ENCODE measurements around the gene ARNT2.

The ARNT2 gene

DNA sequence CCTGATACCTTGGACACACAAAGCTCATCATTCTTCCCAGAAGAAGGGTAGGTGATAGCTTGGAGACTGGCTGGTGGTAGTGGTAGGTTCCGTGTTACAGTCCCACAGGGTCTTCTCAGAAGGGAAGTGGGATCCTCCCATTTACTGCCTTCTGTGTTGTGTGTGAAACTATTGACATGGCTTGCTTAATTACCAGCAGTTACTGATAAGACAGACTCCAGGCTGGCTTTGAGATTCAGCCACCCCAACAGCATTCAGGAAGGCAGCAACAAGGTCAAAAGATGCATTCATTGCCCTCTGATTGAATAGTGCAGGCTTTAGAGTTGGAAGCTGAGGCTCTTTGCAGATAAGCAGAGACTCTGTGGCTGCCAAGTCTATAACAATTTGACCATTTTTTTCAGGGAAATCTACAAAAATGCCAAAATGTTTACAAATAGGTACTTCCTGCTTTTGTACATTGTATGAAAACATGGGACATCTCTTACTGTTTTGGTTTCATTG is 7.7 kb downstream of the ARNT2 start:
- DNase-seq (ENCODE audit: low read depth in 3 of 3), result no peak

DNA sequence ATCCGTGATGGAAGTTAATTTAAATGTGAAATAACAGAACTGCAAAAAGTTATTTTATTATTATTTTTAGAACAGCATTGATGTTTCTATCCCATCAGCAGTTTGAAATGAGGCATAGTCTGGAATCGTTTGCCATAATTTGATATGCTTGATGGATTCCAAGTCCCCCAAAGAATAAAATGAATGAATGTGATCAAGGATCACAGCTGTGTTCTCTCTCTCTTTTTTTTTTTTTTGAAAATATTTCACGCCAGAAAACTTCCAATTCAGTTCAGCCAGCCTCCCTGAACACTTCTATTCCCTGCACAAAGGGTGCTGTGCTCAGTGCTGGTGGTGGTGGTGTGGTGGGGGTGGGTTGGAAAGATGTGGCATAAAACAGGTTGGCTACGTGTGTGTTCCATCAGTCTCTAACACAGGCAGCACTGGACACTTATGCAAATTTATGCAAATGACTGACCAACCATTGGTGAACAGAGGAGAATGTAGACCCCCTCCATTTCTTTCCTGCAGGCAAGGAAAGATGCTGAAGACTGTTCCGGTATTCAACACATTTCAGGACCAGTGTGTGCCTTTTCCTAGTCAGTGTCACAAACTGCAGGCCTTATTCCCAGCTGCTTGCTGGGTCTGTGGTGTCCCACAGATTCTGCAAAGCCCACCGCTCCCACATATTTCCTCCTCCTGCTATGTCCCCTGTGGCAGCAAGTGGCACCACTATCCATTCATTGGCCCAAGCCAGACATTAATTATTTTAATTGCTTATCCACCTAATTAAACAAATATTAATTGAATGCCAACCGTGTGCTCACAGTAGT is 10.6 kb downstream of the ARNT2 start:
- no peak for DNase-seq (ENCODE audit: low read depth in 3 of 3)

DNA sequence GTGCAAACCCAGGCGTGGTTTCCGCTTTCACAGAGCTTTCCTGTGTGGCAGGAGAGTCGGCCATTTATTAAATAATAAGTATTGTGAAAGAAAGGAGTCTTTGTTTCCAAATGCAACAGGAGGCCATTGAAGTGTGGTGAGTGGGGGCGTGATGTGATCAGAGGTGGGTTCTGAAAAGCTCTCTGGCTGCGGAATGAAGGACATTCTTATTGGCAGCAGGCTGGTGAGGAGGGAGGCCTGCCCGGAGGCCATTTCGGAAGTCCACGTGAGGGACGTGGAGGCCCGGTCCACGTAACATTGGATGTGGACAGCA is 11.1 kb downstream of the ARNT2 start:
- no peak for DNase-seq (ENCODE audit: low read depth in 3 of 3)

DNA sequence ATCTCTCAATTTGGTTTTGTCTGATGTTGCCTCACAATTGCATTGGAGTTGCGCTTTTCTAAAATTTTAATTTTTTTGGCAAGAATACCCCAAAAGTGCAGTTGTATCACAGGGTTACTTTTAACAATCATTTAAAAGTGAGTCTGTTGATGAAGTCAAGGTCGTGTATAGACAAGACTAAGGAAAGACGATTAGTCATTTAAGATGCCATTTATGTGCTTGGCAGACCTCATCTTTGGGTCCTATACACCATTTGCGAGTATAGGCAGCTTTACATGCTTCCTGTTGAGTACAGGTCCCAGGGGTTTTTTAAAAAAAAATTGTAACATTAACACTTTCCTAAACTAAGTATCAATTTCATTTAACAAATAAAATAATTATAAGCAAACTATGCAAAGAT is 12.5 kb downstream of the ARNT2 start:
- no peak for DNase-seq (ENCODE audit: low read depth in 3 of 3)

DNA sequence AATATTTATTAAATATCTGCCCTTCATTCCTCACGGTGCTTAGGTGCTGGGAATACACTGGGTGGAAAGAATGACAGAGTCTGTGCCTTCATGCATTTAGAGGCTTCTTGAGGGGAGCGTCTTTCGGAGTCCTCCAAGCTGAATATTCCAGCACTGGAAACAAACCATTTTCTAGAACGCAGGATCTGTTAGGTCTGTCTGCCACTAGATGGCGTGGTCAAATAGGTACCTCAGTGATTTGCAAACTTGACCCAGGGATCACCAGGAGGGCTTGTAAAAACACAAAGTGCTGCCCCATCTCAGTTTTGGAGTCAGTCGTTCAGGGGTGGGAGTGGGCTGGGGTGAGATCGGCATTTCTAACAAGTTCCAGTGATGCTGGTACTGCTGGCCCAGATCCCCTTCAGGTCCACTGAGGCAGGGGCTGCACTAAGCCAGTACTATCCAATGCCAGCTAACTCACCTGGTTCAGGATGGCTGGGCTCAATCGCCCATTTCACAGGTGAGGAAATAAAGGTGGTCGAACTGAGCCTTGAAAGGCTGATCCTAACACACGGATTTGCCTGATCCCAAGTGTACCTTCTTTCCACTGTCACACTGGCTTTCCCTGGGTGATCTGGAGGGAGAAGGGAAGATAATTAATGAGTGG is 14.8 kb downstream of the ARNT2 start:
- no peak for DNase-seq (ENCODE audit: low read depth in 3 of 3)

GRCh38 chr15:80419546-80419945 is 15.4 kb downstream of the ARNT2 start:
- DNase-seq (ENCODE audit: low read depth in 3 of 3), result no peak

- DNase-seq (ENCODE audit: low read depth in 3 of 3), result no peak
Observed at GRCh38 chr15:80420658-80421057, 16.5 kb downstream of the ARNT2 start.

- DNase-seq (ENCODE audit: low read depth in 3 of 3), result no peak
Observed at GRCh38 chr15:80423215-80423614, 19.0 kb downstream of the ARNT2 start.

- DNase-seq (ENCODE audit: low read depth in 3 of 3), result no peak
Observed at GRCh38 chr15:80424381-80424780, 20.2 kb downstream of the ARNT2 start.

DNA sequence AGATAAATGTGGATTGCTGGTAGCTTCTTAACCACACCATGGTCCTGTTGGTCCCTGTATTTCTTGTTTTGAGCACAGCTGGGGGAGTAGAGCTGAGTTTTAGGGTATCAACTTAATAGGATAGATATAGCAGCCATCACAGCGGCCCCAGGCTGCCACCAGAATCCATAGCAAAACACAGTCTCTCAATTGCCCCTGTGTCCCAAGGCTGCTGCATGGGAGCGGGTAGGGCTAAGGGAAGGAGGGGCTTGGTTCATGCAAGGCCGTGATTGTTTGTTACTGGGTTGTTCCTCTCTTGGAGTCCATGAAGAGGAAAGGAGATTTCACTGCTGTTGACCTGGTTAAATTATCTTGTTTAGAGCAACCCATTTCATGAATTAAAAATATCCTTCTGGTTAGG is 22.1 kb downstream of the ARNT2 start:
- DNase-seq (ENCODE audit: low read depth in 3 of 3), result no peak

- DNase-seq (ENCODE audit: low read depth in 3 of 3), result no peak
Observed at GRCh38 chr15:80429964-80430363, 25.8 kb downstream of the ARNT2 start.

DNA sequence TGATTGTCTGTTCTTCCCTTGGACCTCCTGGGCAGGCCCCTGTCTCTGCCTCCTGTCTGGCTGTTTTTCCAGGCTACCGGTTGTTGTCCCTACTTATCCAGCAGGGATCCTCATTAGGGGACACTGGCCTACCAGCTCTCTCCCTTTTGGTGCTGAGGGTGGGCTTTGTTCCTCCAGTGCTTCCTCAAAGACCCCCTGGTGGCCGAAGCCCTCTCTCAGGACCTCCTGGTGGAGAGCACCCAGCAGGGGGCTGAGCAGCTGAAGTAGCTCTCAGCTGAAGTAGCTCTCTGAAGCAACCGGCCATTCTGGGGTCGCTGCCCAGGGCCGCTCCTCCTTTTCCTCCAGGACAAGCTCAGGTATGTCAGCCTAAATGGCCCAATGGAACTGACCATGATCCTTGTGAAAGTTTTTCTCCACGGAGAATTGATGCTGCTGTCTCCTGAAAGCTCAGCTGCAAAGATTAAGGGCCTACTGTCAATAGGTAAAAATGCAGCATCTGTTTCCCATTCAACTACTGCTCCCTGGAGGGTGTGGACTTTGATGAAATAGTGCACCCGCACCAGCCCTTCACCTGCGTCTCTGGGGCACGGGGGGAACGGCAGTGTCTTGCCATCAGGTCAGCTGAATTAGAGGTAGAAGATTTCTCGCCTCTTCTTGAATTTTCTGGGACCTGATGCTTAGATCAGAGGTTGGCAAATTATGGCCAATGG is 27.6 kb downstream of the ARNT2 start:
- DNase-seq (ENCODE audit: low read depth in 3 of 3), result no peak

GRCh38 chr15:80432345-80432702 is 28.1 kb downstream of the ARNT2 start:
- no peak for DNase-seq (ENCODE audit: low read depth in 3 of 3)

DNA sequence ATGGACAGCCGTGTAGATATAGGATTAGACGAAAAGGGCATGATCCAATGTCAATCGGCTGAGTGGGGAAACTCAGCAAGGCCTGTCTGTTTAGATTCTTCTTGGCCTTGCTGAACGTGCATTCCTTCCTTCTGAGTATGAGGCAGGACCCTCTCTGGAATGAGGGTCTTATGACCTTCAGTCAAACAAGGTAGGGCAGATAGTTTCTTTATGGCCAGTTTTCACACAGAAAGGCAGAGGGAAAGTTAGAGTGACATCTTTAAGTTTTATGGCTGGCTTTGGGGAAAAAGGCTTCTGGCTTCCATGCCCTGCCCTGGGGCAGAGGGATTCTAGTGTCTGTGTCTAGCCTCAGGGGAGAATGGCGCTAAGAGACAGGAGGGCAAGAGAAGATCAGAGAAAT is 29.7 kb downstream of the ARNT2 start:
- no peak for DNase-seq (ENCODE audit: low read depth in 3 of 3)

DNA sequence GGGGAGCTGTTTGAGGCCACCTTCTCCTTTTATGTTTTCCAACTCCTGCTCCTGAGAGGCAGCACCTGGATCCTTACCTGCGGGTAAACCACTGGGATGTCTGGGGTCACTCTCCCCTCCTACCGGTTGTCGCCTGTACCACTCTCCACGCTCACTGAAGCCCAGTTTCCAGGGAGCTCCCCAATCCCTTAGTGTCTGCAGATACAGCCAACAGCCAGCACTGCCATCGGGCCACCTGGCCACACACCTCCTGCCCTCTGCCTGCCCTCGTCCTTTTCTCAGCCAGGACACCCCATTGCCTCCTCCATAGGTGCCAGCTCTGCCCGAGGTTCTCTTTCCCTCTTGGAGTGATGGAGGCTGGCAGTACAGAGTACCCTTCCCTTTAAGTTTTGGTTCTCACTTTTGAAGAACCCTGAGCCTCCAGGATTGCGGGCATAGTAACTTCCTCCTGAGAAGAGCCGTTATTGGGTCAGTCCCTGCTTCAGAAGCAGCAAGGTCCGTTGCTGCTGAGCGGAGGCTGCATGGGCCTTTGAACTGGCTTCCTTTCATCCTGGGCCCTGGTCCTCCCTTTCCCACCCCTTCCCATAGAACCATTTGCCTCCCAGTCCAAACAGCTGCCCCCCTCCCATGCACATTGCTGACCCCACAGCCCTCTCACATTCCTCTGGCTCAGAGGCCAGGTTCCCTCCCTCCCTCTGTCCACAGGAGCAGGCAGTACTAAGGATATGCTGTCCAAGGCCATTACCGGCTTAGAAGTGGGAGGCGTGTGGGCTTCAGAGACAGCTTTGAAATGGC is 30.9 kb downstream of the ARNT2 start:
- DNase-seq (ENCODE audit: low read depth in 3 of 3), result no peak

- no peak for DNase-seq (ENCODE audit: low read depth in 3 of 3)
Observed at GRCh38 chr15:80436511-80437307, 32.5 kb downstream of the ARNT2 start.

GRCh38 chr15:80437334-80437891 is 33.2 kb downstream of the ARNT2 start:
- DNase-seq (ENCODE audit: low read depth in 3 of 3), result no peak

DNA sequence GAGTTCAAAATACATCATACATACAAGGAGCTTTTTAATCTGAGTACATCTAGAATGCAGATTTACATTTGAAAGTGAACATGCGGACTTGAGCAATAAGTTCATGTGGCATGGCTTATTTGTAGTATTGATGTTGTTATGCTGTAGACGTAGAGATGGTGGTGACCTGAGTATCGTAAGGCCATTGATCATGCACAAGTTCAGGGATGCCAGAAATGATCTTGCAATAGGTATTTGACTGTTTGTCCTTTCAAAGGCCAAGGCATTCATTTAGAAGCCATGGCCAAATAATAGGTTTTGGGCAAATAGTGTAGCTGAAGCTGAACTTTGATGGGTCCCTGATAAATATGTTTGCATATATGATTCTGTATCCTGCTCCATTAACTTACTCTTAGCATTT is 35.0 kb downstream of the ARNT2 start:
- DNase-seq (ENCODE audit: low read depth in 3 of 3), result no peak

- no peak for DNase-seq (ENCODE audit: low read depth in 3 of 3)
Observed at GRCh38 chr15:80440024-80440423, 35.8 kb downstream of the ARNT2 start.

GRCh38 chr15:80441041-80441440 is 36.9 kb downstream of the ARNT2 start:
- DNase-seq (ENCODE audit: low read depth in 3 of 3), result no peak

DNA sequence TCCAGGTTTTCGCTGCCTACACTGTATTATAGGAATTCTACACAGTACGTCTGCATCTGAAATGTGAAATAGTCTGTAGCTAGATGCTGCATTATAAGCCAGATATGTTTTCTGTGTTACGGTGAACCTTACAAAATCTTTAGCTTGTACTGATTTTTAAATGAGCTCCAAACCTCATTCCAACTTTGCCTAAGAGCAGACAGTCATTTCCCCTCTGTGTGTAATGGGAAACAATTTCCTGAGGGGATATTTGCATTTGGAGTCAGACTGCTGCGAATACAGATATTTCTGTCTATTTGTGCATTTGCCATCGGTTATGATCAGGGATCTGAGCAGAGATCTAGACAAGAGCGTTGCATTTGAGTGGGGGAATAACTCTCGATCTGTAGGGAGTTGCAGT is 37.5 kb downstream of the ARNT2 start:
- no peak for DNase-seq (ENCODE audit: low read depth in 3 of 3)
